ENCODE data around the gene GNG11.

DNA sequence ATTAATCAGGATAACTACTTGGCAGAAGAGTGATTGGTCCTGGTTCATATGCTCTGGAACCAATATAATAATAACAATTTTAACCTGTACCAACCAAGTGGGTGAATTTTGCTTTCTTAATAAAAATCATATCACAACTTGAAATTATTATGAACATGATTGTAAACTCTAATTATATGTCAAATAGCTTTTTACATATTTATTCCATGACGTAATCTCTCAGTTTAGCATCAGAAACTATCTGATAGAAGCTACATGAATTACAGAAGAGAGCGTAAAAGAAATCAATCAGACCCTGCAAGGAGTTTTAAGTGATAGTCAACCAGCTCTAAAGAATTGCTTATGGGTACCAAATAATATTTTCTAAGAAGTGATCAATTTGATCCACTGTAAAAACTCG lies 10.1 kb downstream of the GNG11 start:
- TF ChIP-seq, protein P1, sequence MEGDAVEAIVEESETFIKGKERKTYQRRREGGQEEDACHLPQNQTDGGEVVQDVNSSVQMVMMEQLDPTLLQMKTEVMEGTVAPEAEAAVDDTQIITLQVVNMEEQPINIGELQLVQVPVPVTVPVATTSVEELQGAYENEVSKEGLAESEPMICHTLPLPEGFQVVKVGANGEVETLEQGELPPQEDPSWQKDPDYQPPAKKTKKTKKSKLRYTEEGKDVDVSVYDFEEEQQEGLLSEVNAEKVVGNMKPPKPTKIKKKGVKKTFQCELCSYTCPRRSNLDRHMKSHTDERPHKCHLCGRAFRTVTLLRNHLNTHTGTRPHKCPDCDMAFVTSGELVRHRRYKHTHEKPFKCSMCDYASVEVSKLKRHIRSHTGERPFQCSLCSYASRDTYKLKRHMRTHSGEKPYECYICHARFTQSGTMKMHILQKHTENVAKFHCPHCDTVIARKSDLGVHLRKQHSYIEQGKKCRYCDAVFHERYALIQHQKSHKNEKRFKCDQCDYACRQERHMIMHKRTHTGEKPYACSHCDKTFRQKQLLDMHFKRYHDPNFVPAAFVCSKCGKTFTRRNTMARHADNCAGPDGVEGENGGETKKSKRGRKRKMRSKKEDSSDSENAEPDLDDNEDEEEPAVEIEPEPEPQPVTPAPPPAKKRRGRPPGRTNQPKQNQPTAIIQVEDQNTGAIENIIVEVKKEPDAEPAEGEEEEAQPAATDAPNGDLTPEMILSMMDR (IDR thresholded peaks at IDR 0.05), result no peak
- no peak for TF ChIP-seq POLR2A (IDR thresholded peaks at IDR 0.05)

Data from testis (tissue), 2 donors.